Measurements from ENCODE around the gene STXBP4.

The STXBP4 gene

DNA sequence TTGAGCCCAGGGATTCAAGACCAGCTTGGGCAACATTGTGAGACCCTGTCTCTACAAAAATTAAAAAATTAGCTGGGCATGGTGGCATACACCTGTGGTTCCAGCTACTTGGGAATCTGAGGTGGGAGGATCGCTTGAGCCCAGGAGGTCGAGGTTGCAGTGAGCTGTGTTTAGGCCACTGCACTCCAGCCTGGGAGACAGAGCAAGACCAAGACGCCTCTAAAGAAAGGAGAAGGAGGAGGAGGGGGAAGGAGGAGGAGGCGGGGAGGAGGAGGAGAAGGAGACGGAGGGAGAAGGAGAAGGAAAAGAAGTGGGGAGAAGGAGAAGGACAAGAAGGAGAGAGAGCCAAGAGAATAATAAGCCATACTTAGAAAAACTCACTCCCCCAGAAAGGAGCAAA, 35.9 kb downstream of the STXBP4 start:
- in situ Hi-C loops (cut with HindIII; ENCODE audit: low sequenced_read_pairs) = no loop called here
- no peak overlapping the region for H3K4me3 ChIP-seq (ENCODE audit: low read depth, low read length)
- TF ChIP-seq, protein P1, sequence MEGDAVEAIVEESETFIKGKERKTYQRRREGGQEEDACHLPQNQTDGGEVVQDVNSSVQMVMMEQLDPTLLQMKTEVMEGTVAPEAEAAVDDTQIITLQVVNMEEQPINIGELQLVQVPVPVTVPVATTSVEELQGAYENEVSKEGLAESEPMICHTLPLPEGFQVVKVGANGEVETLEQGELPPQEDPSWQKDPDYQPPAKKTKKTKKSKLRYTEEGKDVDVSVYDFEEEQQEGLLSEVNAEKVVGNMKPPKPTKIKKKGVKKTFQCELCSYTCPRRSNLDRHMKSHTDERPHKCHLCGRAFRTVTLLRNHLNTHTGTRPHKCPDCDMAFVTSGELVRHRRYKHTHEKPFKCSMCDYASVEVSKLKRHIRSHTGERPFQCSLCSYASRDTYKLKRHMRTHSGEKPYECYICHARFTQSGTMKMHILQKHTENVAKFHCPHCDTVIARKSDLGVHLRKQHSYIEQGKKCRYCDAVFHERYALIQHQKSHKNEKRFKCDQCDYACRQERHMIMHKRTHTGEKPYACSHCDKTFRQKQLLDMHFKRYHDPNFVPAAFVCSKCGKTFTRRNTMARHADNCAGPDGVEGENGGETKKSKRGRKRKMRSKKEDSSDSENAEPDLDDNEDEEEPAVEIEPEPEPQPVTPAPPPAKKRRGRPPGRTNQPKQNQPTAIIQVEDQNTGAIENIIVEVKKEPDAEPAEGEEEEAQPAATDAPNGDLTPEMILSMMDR (IDR thresholded peaks at IDR 0.05; ENCODE audit: low read depth, low read length) = no peak
- DNase-seq (ENCODE audit: low read depth, low spot score) = no peak

DNA sequence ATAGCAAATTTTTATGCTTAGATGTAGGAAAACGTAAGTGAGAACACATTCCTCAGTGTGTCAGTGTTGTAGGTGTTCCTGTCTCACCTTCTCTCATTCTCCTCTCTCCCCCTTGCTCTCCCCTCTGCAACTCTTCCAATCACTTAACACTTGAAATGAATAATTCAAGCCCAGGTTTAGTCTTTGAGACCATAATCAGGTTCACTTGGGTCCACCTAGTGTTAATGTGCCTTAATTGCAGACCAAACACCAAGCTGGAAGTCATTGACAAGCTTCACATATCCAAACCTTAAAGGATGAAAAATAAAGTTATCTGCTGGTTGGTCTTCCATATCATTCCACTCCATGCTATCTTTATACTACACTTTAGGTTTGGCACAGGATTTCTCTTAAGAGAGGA, 37.0 kb downstream of the STXBP4 start:
- in situ Hi-C loops (cut with HindIII; ENCODE audit: low sequenced_read_pairs) = no loop called here
- DNase-seq (ENCODE audit: low read depth, low spot score) = peak; percentile 20
- no peak overlapping the region for H3K4me3 ChIP-seq (ENCODE audit: low read depth, low read length)
- TF ChIP-seq, protein P1 (IDR thresholded peaks at IDR 0.05; ENCODE audit: low read depth, low read length) = peak; percentile 46

DNA sequence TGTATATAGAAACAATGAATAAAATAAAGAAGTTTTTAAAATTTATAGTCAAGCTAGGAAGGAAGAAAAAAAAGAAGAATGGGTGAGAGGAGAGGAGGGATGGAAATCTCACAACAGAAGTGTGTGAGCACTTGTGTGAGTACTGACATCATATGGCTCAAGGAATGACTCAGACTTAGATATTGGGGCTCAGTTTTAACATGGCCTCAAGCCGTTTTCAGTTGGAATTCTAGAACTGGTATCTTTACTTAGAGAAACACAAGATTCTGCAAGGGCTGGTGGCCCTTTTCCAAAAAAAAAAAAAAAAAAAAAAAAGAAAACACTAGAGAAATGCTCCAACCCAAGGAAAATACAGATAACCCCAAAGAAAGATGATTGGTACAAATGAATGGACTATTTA, 55.1 kb downstream of the STXBP4 start:
- in situ Hi-C loops (cut with HindIII; ENCODE audit: low sequenced_read_pairs) = no loop called here
- no peak for DNase-seq (ENCODE audit: low read depth, low spot score)
- H3K4me3 ChIP-seq (ENCODE audit: low read depth, low read length) = no peak overlapping the region
- TF ChIP-seq, protein P1 (IDR thresholded peaks at IDR 0.05; ENCODE audit: low read depth, low read length) = no peak

DNA sequence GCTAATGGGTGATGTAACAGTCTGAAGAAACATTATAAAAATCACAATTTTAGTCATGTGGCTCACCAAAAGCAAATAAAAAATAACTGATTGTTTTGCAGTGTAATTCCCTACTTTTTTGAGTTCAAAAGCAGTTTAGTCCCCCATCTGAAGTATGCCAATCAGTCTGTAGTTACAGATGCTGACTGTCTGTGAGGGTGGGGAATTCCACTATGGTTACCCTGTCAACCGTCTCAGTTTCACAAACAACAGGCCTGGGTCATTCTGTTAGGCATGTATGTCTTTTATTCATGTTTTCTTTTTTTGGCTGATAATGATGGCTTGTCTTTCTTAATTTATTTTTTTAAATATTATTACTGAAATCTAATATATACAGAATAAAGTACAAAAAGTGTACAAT, 69.3 kb downstream of the STXBP4 start:
- DNase-seq (ENCODE audit: low read depth, low spot score) = no peak
- TF ChIP-seq, protein P1 (IDR thresholded peaks at IDR 0.05; ENCODE audit: low read depth, low read length) = no peak
- no peak overlapping the region for H3K4me3 ChIP-seq (ENCODE audit: low read depth, low read length)
- in situ Hi-C loops (cut with HindIII; ENCODE audit: low sequenced_read_pairs) = no loop called here

DNA sequence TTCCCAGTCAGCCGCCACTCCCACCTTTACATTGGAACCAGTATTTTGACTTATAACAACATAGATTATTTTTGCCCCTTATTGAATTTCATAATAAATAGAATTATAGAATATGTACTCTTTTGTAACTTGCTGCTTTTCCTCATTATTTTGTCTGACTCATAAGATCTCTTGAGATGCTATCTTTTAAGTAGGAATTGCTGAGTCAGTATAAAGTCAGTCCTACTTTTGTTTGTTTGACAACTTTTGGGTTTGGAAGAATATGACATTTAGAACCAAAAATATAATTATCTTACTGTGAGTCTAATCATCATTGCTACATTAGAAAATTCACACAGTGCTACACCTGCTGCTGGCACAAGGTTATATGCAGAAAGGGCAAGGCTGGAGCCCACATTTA, 69.7 kb downstream of the STXBP4 start:
- H3K4me3 ChIP-seq (ENCODE audit: low read depth, low read length) = no peak overlapping the region
- in situ Hi-C loops (cut with HindIII; ENCODE audit: low sequenced_read_pairs) = no loop called here
- TF ChIP-seq, protein P1 (IDR thresholded peaks at IDR 0.05; ENCODE audit: low read depth, low read length) = no peak
- DNase-seq (ENCODE audit: low read depth, low spot score) = no peak

DNA sequence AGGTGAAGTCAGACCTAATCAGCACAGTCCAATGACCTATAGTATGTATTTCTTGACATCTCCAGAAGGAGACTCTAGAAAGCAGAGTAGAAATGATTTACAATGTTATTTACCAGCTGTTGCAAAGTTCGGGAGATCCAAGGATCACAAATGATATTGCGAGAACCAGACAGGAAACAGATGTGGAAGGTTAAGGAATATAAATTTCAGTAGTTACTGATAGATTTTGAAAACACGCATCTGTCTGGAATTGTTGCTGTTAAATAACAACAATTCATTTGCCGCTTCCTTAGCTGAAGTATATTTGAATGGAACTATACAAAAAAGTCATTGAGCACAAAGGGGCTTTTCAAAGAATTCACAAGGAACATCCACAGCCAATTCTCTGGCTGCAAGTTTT, 72.0 kb downstream of the STXBP4 start:
- TF ChIP-seq, protein P1 (IDR thresholded peaks at IDR 0.05; ENCODE audit: low read depth, low read length) = no peak
- H3K4me3 ChIP-seq (ENCODE audit: low read depth, low read length) = no peak overlapping the region
- in situ Hi-C loops (cut with HindIII; ENCODE audit: low sequenced_read_pairs) = no loop called here
- no peak for DNase-seq (ENCODE audit: low read depth, low spot score)

DNA sequence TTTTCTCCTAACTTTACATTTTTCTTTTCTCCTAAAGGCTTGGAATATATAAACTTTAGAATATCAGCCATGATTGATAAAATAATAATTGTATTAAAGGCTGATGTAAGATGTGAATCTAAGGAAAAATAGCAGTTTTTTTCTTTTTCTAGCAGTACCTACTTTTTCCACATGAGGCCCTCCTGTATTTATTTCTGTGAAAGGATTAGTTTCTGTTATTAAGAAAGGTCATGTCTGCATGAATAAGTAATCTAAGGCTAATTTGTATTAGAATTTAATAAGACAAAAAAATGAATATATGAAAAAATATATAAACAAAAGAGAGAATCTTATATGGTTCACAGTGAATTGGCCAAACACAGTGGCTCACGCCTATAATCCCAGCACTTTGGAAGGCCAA, 85.3 kb downstream of the STXBP4 start:
- no peak overlapping the region for H3K4me3 ChIP-seq (ENCODE audit: low read depth, low read length)
- DNase-seq (ENCODE audit: low read depth, low spot score) = peak; percentile 20
- TF ChIP-seq, protein P1 (IDR thresholded peaks at IDR 0.05; ENCODE audit: low read depth, low read length) = peak; percentile 43
- in situ Hi-C loops (cut with HindIII; ENCODE audit: low sequenced_read_pairs) = no loop called here

Data from astrocyte of the spinal cord (primary cell).